GOT3 (cell line): ENCODE measurements around the gene FSIP1.

Source experiments
- DNase-seq: peaks from one replicate; lab custom pipeline; 2025; ENCODE audit warnings: mixed read lengths; lab: John Stamatoyannopoulos, UW

The FSIP1 gene

GRCh38 chr15:39720081-39720480 is 62.6 kb downstream of the FSIP1 start:
- DNase-seq = no peak

GRCh38 chr15:39719109-39719508 is 63.5 kb downstream of the FSIP1 start:
- no peak for DNase-seq

- DNase-seq = no peak
These were observed 65.5 kb downstream of the FSIP1 start for GRCh38 chr15:39717134-39717533.

- no peak for DNase-seq
These were observed 68.4 kb downstream of the FSIP1 start for GRCh38 chr15:39714251-39714650.

- no peak for DNase-seq
These were observed 68.8 kb downstream of the FSIP1 start for GRCh38 chr15:39713846-39714245.

GRCh38 chr15:39710681-39711080 is 72.0 kb downstream of the FSIP1 start:
- DNase-seq = no peak

- no peak for DNase-seq
These were observed 72.7 kb downstream of the FSIP1 start for GRCh38 chr15:39709941-39710340.

- no peak for DNase-seq
These were observed 76.4 kb downstream of the FSIP1 start for GRCh38 chr15:39706206-39706605.

- no peak for DNase-seq
These were observed 78.0 kb downstream of the FSIP1 start for GRCh38 chr15:39704689-39705088.

- DNase-seq = no peak
These were observed 78.4 kb downstream of the FSIP1 start for GRCh38 chr15:39704235-39704634.

- DNase-seq = no peak
These were observed 80.7 kb downstream of the FSIP1 start for GRCh38 chr15:39701988-39702387.

GRCh38 chr15:39700375-39700700 is 82.3 kb downstream of the FSIP1 start:
- no peak for DNase-seq

- no peak for DNase-seq
These were observed 82.9 kb downstream of the FSIP1 start for GRCh38 chr15:39699516-39700374.

GRCh38 chr15:39698444-39699390 is 83.9 kb downstream of the FSIP1 start:
- no peak for DNase-seq

- DNase-seq = no peak
These were observed 85.1 kb downstream of the FSIP1 start for GRCh38 chr15:39697509-39697908.

GRCh38 chr15:39695793-39696192 is 86.8 kb downstream of the FSIP1 start:
- no peak for DNase-seq

GRCh38 chr15:39692356-39693327 is 90.0 kb downstream of the FSIP1 start:
- no peak for DNase-seq

GRCh38 chr15:39690881-39691634 is 91.6 kb downstream of the FSIP1 start:
- no peak for DNase-seq

GRCh38 chr15:39687965-39688364 is 94.7 kb downstream of the FSIP1 start:
- DNase-seq = no peak

- DNase-seq = no peak
These were observed 96.5 kb downstream of the FSIP1 start for GRCh38 chr15:39685999-39686613.

- DNase-seq = no peak
These were observed 97.3 kb downstream of the FSIP1 start for GRCh38 chr15:39685367-39685766.
